NCI-H1436 treated with DMSO at 0.1 percent for 48 hours (cell line): ENCODE results near the gene PCDHGB2.
"Not testable (repeated sequence)": the region's sequence is repeated elsewhere in the genome, so short reads cannot be mapped to it uniquely, and the experiment has no call there.

ENCODE experiments used
- DNase-seq: peaks from one replicate; lab custom pipeline; 2025; lab: John Stamatoyannopoulos, UW

The PCDHGB2 gene

DNA sequence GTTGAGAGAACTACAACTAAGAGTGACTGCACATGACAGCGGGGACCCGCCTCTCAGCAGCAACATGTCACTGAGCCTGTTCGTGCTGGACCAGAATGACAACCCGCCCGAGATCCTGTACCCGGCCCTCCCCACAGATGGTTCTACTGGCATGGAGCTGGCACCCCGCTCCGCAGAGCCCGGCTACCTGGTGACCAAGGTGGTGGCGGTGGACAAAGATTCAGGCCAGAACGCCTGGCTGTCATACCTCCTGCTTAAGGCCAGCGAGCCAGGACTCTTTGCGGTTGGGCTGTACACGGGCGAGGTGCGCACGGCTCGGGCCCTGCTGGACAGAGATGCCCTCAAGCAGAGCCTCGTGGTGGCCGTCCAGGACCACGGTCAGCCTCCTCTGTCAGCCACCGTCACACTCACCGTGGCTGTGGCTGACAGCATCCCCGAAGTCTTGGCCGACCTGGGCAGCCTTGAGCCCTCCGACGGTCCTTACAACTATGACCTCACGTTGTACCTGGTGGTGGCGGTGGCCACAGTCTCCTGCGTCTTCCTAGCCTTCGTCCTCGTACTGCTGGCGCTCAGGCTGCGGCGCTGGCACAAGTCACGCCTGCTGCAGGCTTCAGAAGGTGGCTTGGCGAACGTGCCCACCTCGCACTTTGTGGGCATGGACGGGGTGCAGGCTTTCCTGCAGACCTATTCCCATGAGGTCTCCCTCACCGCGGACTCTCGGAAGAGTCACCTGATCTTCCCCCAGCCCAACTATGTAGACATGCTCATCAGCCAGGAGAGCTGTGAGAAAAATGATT is 24.9 kb downstream of the PCDHGB2 start:
- DNase-seq, result no peak

GRCh38 chr5:141387557-141388311 is 27.9 kb downstream of the PCDHGB2 start, which contains the start of gene PCDHGB4:
PCDHGB4 (plus strand) TSS chr5:141387698; CDS start chr5:141387885, 187 bp downstream.
- not testable (repeated sequence) for DNase-seq

GRCh38 chr5:141388661-141389060 is 28.9 kb downstream of the PCDHGB2 start:
- DNase-seq, result no peak

DNA sequence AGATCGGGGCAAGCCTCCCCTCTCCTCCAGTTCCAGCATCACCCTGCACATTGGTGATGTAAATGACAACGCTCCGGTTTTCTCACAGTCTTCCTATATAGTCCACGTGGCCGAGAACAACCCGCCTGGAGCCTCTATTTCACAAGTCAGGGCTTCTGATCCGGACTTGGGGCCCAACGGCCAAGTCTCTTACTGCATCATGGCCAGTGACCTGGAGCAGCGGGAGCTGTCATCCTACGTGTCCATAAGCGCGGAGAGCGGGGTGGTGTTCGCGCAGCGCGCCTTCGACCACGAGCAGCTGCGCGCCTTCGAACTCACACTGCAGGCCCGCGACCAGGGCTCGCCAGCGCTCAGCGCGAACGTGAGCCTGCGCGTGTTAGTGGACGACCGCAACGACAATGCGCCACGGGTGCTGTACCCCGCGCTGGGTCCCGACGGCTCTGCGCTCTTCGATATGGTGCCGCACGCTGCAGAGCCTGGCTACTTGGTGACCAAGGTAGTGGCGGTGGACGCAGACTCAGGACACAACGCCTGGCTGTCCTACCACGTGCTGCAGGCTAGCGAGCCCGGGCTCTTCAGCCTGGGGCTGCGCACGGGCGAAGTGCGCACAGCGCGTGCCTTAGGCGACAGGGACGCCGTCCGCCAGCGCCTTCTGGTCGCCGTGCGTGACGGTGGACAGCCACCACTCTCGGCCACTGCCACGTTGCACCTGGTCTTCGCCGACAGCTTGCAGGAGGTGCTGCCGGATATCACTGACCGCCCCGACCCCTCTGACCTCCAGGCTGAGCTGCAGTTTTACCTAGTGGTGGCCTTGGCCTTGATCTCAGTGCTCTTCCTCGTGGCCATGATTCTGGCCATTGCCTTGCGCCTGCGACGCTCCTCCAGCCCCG is 29.6 kb downstream of the PCDHGB2 start:
- DNase-seq, result no peak

DNA sequence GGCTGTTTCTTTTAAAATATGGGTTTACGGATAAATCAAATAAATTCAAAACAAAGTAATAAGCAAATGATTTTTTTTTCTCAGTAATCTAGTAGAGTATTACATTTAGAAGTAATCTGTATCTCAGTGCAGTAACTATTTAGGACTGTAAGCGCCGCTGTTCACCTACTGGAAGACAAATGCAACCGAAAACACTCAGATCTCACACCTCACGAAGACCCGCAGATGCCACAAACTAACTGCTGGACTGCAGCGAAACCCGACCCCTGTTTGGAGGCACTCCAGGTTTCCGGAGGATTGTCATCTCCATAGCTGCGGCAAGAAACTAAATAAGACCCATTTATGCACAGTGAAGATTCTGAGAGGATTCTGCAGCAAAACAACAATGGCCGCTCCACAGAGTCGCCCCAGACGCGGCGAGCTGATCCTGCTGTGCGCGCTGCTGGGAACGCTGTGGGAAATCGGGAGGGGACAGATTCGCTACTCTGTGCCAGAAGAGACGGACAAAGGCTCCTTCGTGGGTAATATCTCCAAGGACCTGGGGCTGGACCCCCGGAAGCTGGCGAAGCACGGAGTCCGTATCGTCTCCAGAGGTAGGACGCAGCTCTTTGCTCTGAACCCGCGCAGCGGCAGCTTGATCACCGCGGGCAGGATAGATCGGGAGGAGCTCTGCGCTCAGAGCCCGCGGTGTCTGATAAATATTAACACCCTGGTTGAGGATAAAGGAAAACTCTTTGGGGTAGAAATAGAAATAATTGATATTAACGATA is 32.8 kb downstream of the PCDHGB2 start, which contains the start of gene PCDHGA8:
Gene PCDHGA8 (plus strand): TSS at position 205 of the 770 bp plus-strand sequence. CDS start 181 bp downstream, at position 386.
- no peak for DNase-seq

GRCh38 chr5:141393267-141393666 is 33.5 kb downstream of the PCDHGB2 start:
- DNase-seq, result no peak

DNA sequence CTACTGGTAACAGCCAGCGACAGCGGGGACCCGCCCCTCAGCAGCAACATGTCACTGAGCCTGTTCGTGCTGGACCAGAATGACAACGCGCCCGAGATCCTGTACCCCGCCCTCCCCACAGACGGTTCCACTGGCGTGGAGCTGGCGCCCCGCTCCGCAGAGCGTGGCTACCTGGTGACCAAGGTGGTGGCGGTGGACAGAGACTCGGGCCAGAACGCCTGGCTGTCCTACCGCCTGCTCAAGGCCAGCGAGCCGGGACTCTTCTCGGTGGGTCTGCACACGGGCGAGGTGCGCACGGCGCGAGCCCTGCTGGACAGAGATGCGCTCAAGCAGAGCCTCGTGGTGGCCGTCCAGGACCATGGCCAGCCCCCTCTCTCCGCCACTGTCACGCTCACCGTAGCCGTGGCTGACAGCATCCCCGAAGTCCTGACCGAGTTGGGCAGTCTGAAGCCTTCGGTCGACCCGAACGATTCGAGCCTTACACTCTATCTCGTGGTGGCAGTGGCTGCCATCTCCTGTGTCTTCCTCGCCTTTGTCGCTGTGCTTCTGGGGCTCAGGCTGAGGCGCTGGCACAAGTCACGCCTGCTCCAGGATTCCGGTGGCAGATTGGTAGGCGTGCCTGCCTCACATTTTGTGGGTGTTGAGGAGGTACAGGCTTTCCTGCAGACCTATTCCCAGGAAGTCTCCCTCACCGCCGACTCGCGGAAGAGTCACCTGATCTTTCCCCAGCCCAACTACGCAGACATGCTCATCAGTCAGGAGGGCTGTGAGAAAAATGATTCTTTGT is 34.8 kb downstream of the PCDHGB2 start:
- not testable (repeated sequence) for DNase-seq

DNA sequence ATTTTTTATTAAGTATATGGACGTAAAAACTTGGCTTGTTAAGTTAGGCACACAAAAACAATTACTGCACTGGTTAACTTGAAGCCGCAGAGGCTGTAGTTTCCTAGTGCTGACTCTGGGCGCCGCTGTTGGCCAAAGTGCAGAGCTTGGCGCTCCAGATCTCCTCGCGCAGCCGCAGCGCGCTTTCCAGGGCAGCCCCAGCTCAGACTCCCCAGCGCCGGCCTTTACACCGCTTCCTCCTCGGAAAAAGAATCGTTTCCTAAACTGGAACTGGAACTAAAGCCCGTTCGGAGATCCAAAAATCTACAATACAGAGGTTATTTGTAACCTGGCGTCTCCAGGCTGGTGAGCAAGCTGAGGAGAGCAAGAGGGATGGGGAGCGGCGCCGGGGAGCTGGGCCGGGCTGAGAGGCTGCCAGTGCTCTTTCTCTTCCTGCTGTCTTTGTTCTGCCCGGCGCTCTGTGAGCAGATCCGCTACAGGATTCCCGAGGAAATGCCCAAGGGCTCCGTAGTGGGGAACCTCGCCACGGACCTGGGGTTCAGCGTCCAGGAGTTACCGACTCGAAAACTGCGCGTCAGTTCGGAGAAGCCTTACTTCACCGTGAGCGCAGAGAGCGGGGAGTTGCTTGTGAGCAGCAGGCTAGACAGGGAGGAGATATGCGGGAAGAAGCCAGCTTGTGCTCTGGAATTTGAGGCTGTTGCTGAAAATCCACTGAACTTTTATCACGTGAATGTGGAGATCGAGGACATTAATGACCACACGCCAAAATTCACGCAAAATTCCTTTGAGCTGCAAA is 38.2 kb downstream of the PCDHGB2 start, which contains the start of gene PCDHGB5:
Gene PCDHGB5 (plus strand): TSS at position 192 of the 796 bp plus-strand sequence. CDS start 181 bp downstream, at position 373.
- not testable (repeated sequence) for DNase-seq

GRCh38 chr5:141398608-141399007 is 38.8 kb downstream of the PCDHGB2 start:
- DNase-seq, result no peak

DNA sequence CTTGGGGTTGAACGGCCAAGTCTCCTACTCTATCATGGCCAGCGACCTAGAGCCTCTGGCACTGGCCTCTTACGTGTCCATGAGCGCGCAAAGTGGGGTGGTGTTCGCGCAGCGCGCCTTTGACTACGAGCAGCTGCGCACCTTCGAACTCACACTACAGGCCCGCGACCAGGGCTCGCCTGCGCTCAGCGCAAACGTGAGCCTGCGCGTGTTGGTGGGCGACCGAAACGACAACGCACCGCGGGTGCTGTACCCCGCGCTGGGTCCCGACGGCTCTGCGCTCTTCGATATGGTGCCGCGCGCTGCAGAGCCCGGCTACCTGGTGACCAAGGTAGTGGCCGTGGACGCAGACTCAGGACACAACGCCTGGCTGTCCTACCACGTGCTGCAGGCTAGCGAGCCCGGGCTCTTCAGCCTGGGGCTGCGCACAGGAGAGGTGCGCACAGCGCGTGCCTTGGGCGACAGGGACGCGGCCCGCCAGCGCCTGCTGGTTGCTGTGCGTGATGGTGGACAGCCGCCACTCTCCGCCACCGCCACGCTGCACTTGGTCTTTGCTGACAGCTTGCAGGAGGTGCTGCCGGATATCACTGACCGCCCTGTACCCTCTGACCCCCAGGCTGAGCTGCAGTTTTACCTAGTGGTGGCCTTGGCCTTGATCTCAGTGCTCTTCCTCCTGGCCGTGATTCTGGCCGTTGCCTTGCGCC is 39.9 kb downstream of the PCDHGB2 start:
- DNase-seq, result no peak

DNA sequence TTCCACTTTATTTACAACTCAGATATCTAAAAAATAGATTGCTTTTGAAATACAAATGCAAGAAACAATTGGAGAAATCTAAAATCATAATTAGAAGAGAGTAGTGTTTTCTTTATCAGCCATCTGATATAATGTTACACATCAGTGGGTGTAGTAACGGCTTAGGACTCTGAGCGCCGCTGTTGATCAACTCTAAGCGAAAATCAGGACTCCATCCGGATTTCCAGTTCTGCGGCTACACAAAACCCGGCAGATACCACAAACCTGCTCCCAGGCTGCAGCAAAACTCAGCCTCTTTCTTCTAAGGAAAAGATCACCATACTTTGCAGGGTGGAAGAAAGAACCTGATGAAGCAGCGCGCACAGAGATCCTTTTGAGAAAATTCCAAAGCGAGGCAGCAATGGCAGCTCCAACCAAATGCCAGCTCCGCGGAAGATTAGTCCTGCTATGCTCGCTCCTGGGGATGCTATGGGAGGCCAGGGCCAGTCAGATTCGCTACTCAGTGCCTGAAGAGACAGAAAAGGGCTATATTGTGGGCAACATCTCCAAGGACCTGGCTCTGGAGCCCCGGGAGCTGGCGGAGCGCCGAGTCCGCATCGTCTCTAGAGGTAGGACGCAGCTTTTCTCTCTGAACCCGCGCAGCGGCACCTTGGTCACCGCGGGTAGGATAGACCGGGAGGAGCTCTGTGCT is 42.9 kb downstream of the PCDHGB2 start, which contains the start of gene PCDHGA9:
Gene PCDHGA9 (plus strand): TSS at position 226 of the 691 bp plus-strand sequence. CDS start 175 bp downstream, at position 401.
- no peak for DNase-seq

DNA sequence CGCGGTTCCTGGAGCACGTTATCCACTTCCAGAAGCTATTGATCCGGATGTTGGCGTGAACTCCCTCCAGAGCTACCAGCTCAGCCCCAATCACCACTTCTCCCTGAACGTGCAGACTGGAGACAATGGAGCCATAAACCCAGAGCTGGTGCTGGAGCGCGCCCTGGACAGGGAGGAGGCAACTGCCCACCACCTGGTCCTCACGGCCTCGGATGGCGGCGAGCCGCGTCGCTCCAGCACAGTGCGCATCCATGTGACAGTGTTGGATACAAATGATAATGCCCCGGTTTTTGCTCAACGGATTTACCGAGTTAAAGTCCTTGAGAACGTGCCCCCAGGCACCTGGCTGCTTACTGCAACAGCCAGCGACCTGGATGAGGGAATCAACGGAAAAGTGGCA is 43.6 kb downstream of the PCDHGB2 start:
- DNase-seq, result no peak

GRCh38 chr5:141407790-141408505 is 48.2 kb downstream of the PCDHGB2 start, which contains the start of gene PCDHGB6:
PCDHGB6 (plus strand) TSS chr5:141408021; CDS start chr5:141408203, 182 bp downstream.
- not testable (repeated sequence) for DNase-seq

- no peak for DNase-seq
Measured at GRCh38 chr5:141409598-141410306, 50.0 kb downstream of the PCDHGB2 start.

DNA sequence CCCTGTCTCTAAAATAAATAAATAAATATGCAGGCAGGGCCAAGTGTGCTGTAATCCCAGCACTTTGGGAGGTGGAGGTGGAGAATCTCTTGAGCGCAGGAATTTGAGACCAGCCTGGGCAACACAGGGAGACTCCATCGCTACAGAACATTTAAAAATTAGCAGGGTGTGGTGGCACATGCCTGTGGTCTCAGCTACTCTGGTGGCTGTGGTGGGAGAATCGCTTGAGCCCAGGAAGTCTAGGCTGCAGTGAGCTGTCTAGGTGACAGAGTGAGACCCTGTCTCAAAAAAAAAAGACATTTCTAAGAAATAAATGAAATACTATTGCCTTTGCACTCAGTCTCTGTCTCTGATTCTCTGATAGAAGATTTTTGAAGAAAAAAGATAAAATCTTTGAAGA is 51.8 kb downstream of the PCDHGB2 start:
- DNase-seq, result no peak
